ENCODE data around the gene CCNG2. TPM values are rescaled to one million over a fixed set of nuclear protein-coding genes. Genes with fewer than 3 reads are reported as not detected.

Gene CCNG2
- total RNA-seq, 1 experiment from 2014 or later = 9.2 TPM

- CTCF ChIA-PET = no interaction called here
- no peak overlapping the region for H3K4me3 ChIP-seq (ENCODE audit: low read depth, low read length, poor library complexity, severe bottlenecking)
- no peak for DNase-seq (ENCODE audit: low spot score)
- no peak overlapping the region for H3K27ac ChIP-seq (ENCODE audit: low read depth, low read length, poor library complexity, severe bottlenecking)
- intact Hi-C loops (cut with micrococcal nuclease; ENCODE audit: unreplicated experiment) = no loop called here
- BruUV-seq (replicated peaks) = no TSS peak
- H3K36me3 ChIP-seq (ENCODE audit: insufficient read depth, low read length, poor library complexity, severe bottlenecking) = no peaks in the 10 kb centered on the region
- no peaks in the 10 kb centered on the region for H3K9me3 ChIP-seq (ENCODE audit: low read depth, low read length, poor library complexity, severe bottlenecking)
- H3K27me3 ChIP-seq (replicated peaks; ENCODE audit: insufficient read depth, low read depth, low read length, poor library complexity) = no peaks in the 10 kb centered on the region
- no peak for TF ChIP-seq EZH2 (IDR thresholded peaks at IDR 0.05; ENCODE audit: borderline replicate concordance, low read depth, low read length, poor library complexity, severe bottlenecking)
- no peak for TF ChIP-seq CTCF (conservative IDR thresholded peaks at IDR 0.05; ENCODE audit: low read depth, low read length)
- no peaks in the 10 kb centered on the region for H3K4me1 ChIP-seq (ENCODE audit: insufficient read depth, low read length, poor library complexity, severe bottlenecking)
- POLR2A ChIA-PET (ENCODE audit: low non-redundant PET) = no interaction called here
Observed at GRCh38 chr4:77188498-77189220, 31.7 kb downstream of the CCNG2 start.

GRCh38 chr4:77189412-77189811 is 32.4 kb downstream of the CCNG2 start:
- H3K36me3 ChIP-seq (ENCODE audit: insufficient read depth, low read length, poor library complexity, severe bottlenecking) = no peaks in the 10 kb centered on the region
- TF ChIP-seq EZH2 (IDR thresholded peaks at IDR 0.05; ENCODE audit: borderline replicate concordance, low read depth, low read length, poor library complexity, severe bottlenecking) = no peak
- TF ChIP-seq CTCF (conservative IDR thresholded peaks at IDR 0.05; ENCODE audit: low read depth, low read length) = no peak
- H3K4me3 ChIP-seq (ENCODE audit: low read depth, low read length, poor library complexity, severe bottlenecking) = no peak overlapping the region
- POLR2A ChIA-PET (ENCODE audit: low non-redundant PET) = no interaction called here
- H3K9me3 ChIP-seq (ENCODE audit: low read depth, low read length, poor library complexity, severe bottlenecking) = no peaks in the 10 kb centered on the region
- H3K27ac ChIP-seq (ENCODE audit: low read depth, low read length, poor library complexity, severe bottlenecking) = no peak overlapping the region
- CTCF ChIA-PET = no interaction called here
- BruUV-seq (replicated peaks) = no TSS peak
- intact Hi-C loops (cut with micrococcal nuclease; ENCODE audit: unreplicated experiment) = no loop called here
- no peak for DNase-seq (ENCODE audit: low spot score)
- H3K4me1 ChIP-seq (ENCODE audit: insufficient read depth, low read length, poor library complexity, severe bottlenecking) = no peaks in the 10 kb centered on the region
- no peaks in the 10 kb centered on the region for H3K27me3 ChIP-seq (replicated peaks; ENCODE audit: insufficient read depth, low read depth, low read length, poor library complexity)

- POLR2A ChIA-PET (ENCODE audit: low non-redundant PET) = no interaction called here
- intact Hi-C loops (cut with micrococcal nuclease; ENCODE audit: unreplicated experiment) = no loop called here
Observed at GRCh38 chr4:77190053-77190452, 33.0 kb downstream of the CCNG2 start.

More at GRCh38 chr4:77190053-77190452, 33.0 kb downstream of the CCNG2 start:
- no peak overlapping the region for H3K27ac ChIP-seq (ENCODE audit: low read depth, low read length, poor library complexity, severe bottlenecking)
- TF ChIP-seq EZH2 (IDR thresholded peaks at IDR 0.05; ENCODE audit: borderline replicate concordance, low read depth, low read length, poor library complexity, severe bottlenecking) (no peak), CTCF (conservative IDR thresholded peaks at IDR 0.05; ENCODE audit: low read depth, low read length) (no peak)
- no peak for DNase-seq (ENCODE audit: low spot score)
- H3K4me1 ChIP-seq (ENCODE audit: insufficient read depth, low read length, poor library complexity, severe bottlenecking) = no peaks in the 10 kb centered on the region
- no peaks in the 10 kb centered on the region for H3K36me3 ChIP-seq (ENCODE audit: insufficient read depth, low read length, poor library complexity, severe bottlenecking)
- no TSS peak for BruUV-seq (replicated peaks)
- no peak overlapping the region for H3K4me3 ChIP-seq (ENCODE audit: low read depth, low read length, poor library complexity, severe bottlenecking)
- no peaks in the 10 kb centered on the region for H3K27me3 ChIP-seq (replicated peaks; ENCODE audit: insufficient read depth, low read depth, low read length, poor library complexity)
- no peaks in the 10 kb centered on the region for H3K9me3 ChIP-seq (ENCODE audit: low read depth, low read length, poor library complexity, severe bottlenecking)
- CTCF ChIA-PET = no interaction called here
